Esophagus squamous epithelium (tissue), 4 donors: ENCODE data around the gene SLCO1A2.

Source experiments
- POLR2A ChIP-seq, 4 donors: fragments of 450-650 bp; IDR thresholded peaks; one replicate each; pipeline ENCODE4 v1.6.1; 2017; ENCODE audit warnings: antibody characterized with exemption in 4 of 4, mild to moderate bottlenecking in 4 of 4, moderate library complexity in 3 of 4
- TF ChIP-seq, protein P1 (sequence below), 6 experiments: fragments of 450-650 bp in 4 of 6; fragments of 200-600 bp in 2 of 6; sonication (generic) in 2 of 6; IDR thresholded peaks; one replicate each; pipeline ENCODE4 v1.5.1; 2016 to 2019; ENCODE audit warnings: antibody characterized with exemption in 6 of 6, mild to moderate bottlenecking in 4 of 6, moderate library complexity in 4 of 6

GRCh38 chr12:21340403-21340802 is 5.7 kb upstream of the SLCO1A2 start:
- TF ChIP-seq, protein P1, sequence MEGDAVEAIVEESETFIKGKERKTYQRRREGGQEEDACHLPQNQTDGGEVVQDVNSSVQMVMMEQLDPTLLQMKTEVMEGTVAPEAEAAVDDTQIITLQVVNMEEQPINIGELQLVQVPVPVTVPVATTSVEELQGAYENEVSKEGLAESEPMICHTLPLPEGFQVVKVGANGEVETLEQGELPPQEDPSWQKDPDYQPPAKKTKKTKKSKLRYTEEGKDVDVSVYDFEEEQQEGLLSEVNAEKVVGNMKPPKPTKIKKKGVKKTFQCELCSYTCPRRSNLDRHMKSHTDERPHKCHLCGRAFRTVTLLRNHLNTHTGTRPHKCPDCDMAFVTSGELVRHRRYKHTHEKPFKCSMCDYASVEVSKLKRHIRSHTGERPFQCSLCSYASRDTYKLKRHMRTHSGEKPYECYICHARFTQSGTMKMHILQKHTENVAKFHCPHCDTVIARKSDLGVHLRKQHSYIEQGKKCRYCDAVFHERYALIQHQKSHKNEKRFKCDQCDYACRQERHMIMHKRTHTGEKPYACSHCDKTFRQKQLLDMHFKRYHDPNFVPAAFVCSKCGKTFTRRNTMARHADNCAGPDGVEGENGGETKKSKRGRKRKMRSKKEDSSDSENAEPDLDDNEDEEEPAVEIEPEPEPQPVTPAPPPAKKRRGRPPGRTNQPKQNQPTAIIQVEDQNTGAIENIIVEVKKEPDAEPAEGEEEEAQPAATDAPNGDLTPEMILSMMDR (IDR thresholded peaks at IDR 0.05): no peak
- TF ChIP-seq POLR2A (IDR thresholded peaks at IDR 0.05): no peak
